Transverse colon (tissue), 4 donors: Measurements from ENCODE around the gene WDR7. TPM values are rescaled to one million over a fixed set of nuclear protein-coding genes. Genes with fewer than 3 reads are reported as not detected.
A peak's percentile ranks its signal among the peaks of the same experiment; 100 is the strongest.

Experiments used
- DNase-seq: peaks from one replicate; pipeline ENCODE4 v3.0.0-alpha.2; 2019
- H3K27ac ChIP-seq, 4 donors: fragments of 200-600 bp; sonication (generic); 2 replicates each; pipeline ENCODE4 v1.5.1; 2016 to 2018; ENCODE audit warnings: inconsistent platforms in 4 of 4
- H3K27me3 ChIP-seq: fragments of 200-600 bp; sonication (generic); 2 replicates; pipeline ENCODE4 v1.5.1; 2017; ENCODE audit warnings: inconsistent platforms
- H3K36me3 ChIP-seq, 4 donors: fragments of 200-600 bp; sonication (generic); 2 replicates each; pipeline ENCODE4 v1.5.1; 2017 to 2019; ENCODE audit warnings: inconsistent platforms in 4 of 4
- H3K4me1 ChIP-seq, 4 donors: fragments of 200-600 bp; sonication (generic); 2 replicates each; pipeline ENCODE4 v1.5.1; 2017 to 2020; ENCODE audit warnings: inconsistent platforms in 4 of 4
- H3K4me3 ChIP-seq, 4 donors: fragments of 200-600 bp; sonication (generic); 1 replicate in 1 of 4; 2 replicates in 3 of 4; pipeline versions ENCODE4 v1.5.1 to v1.6.1; 2017 to 2019; ENCODE audit warnings: inconsistent platforms in 4 of 4
- H3K9me3 ChIP-seq, 2 donors: fragments of 200-600 bp; sonication (generic); 2 replicates each; pipeline ENCODE4 v1.5.1; 2017 to 2019; ENCODE audit warnings: inconsistent platforms in 2 of 2
- CTCF ChIP-seq, 5 experiments: fragments of 200-600 bp in 3 of 5; fragments of 450-650 bp in 2 of 5; sonication (generic) in 3 of 5; IDR thresholded peaks; 1 replicate in 2 of 5; 2 replicates in 3 of 5; pipeline ENCODE4 v1.5.1; 2016 to 2017; ENCODE audit warnings: antibody characterized with exemption in 5 of 5, inconsistent platforms in 3 of 5, mild to moderate bottlenecking in 2 of 5, moderate library complexity in 1 of 5
- EP300 ChIP-seq: sonication (generic); formaldehyde crosslinking; IDR thresholded peaks from one replicate; pipeline ENCODE4 v1.6.1; 2017; ENCODE audit warnings: antibody characterized with exemption, low read depth
- POLR2A ChIP-seq: fragments of 450-650 bp; IDR thresholded peaks from one replicate; pipeline ENCODE4 v1.6.1; 2016; ENCODE audit warnings: antibody characterized with exemption, mild to moderate bottlenecking, moderate library complexity
- POLR2AphosphoS5 ChIP-seq, 3 donors: sonication (generic); formaldehyde crosslinking; IDR thresholded peaks; one replicate each; pipeline ENCODE4 v1.6.1; 2016; ENCODE audit warnings: antibody characterized with exemption in 3 of 3
- WGBS, 2 donors: methylation state at CpG; one replicate each; pipeline ENCODE4 v1.1.5; 2018; ENCODE audit warnings: low coverage in 1 of 2; 5-methylcytosine and 5-hydroxymethylcytosine counted together
- in situ Hi-C, 4 donors: fragments of 200-750 bp; cut with MboI; loops; one replicate each; pipeline versions ENCODE4 v1.15.0 to v1.15.1; 2017; ENCODE audit warnings: low sequenced_read_pairs in 3 of 4, low pct_ligation_motif_present in 1 of 4, low pct_unique_long_range_greater_than_20kb in 1 of 4
- intact Hi-C: fragments of 100-400 bp; cut with DNase I; formaldehyde crosslinking; loops from one replicate; pipeline ENCODE4 v1.15.1; 2023; ENCODE audit warnings: low total_unique reads
- total RNA-seq, 4 donors: library from RNA; depleted of rRNA; stranded (reverse); fragments of >200 nt; gene quantifications; one replicate each; pipeline ENCODE4 v1.1.0, GENCODE V29; 2016

The WDR7 gene
- 10 to 100 TPM; 14.9 to 37.5 (median 27.9) TPM for total RNA-seq

- in situ Hi-C loops (no loop called here), intact Hi-C loops (no loop called here)
- Histone ChIP-seq H3K4me3 (peak within 1 kb of the TSS; percentile 72 to 91 (median 78)), H3K36me3 (no peaks in the 10 kb centered on the region), H3K4me1 (peaks cover 9 to 30% (median 10%) of the 10 kb centered on the region in 4 donors), H3K27ac (peak within 1 kb of the TSS; percentile 84 to 94 (median 88)), H3K9me3 (no peaks in the 10 kb centered on the region), H3K27me3 (no peaks in the 10 kb centered on the region)
- 0 to 1% methylated on average over 1 to 43 of the region's 47 CpGs for WGBS, 2 donors
- DNase-seq, result peak; percentile 97
- no peak for TF ChIP-seq EP300
- TF ChIP-seq POLR2AphosphoS5 (IDR thresholded peaks at IDR 0.05), result peak; percentile 61 to 85 (median 61)
- TF ChIP-seq CTCF (IDR thresholded peaks at IDR 0.05), result peak in 1 of 5 experiments; percentile 13
- TF ChIP-seq POLR2A, result peak; percentile 44
Measured at GRCh38 chr18:56650944-56651770, at the start of gene WDR7. Gene WDR7 (plus strand): TSS chr18:56651359. CDS start chr18:56672516, 21,157 bp downstream.

DNA sequence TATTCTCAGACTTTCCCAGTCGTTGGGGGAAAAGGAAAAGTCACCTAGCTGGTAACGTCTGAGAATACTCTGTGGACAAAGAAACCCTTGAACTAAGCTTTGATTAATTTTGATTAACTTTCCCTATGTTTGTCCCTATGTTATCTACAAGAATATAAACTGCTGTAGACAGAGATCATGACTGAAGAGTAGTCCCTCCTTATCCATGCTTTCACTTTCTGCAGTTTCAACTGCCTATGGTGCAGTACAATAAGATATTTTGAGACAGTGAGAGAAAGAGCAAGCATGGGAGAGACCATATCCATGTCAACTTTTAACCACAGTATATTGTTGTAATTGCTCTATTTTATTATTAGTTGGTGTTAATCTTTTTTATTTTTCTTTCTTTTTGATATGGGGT is 44.5 kb upstream of the WDR7 start:
- Histone ChIP-seq H3K4me3 (no peak overlapping the region), H3K9me3 (no peaks in the 10 kb centered on the region), H3K4me1 (peaks cover 0 to 6% (median 0%) of the 10 kb centered on the region in 4 donors), H3K36me3 (peaks cover 0 to 62% (median 13%) of the 10 kb centered on the region in 4 donors), H3K27ac (peak overlapping the region in 1 of 4 donors; percentile 46), H3K27me3 (no peaks in the 10 kb centered on the region)
- intact Hi-C loops (no loop called here), in situ Hi-C loops (no loop called here)
- TF ChIP-seq POLR2AphosphoS5 (IDR thresholded peaks at IDR 0.05) (no peak), CTCF (IDR thresholded peaks at IDR 0.05) (no peak), POLR2A (no peak), EP300 (no peak)
- no peak for DNase-seq
- WGBS, 2 donors, result 64 to 68% methylated on average over 2 of the region's 2 CpGs

GRCh38 chr18:56615738-56616520 is 35.2 kb upstream of the WDR7 start:
- WGBS, 2 donors, result 43 to 57% methylated on average over 5 to 7 of the region's 7 CpGs
- in situ Hi-C loops, result no loop called here
- TF ChIP-seq EP300 (no peak), POLR2AphosphoS5 (IDR thresholded peaks at IDR 0.05) (no peak), POLR2A (no peak), CTCF (IDR thresholded peaks at IDR 0.05) (no peak)
- Histone ChIP-seq H3K4me1 (peaks cover 0 to 23% (median 9%) of the 10 kb centered on the region in 4 donors), H3K27ac (peak overlapping the region in 2 of 4 donors; percentile 53 to 55), H3K36me3 (peaks cover 0 to 74% (median 14%) of the 10 kb centered on the region in 4 donors), H3K4me3 (no peak overlapping the region), H3K9me3 (no peaks in the 10 kb centered on the region), H3K27me3 (no peaks in the 10 kb centered on the region)
- intact Hi-C loops, result no loop called here
- peak; percentile 20 for DNase-seq

- no peak overlapping the region for H3K27ac ChIP-seq
- no peaks in the 10 kb centered on the region for H3K9me3 ChIP-seq
- H3K4me1 ChIP-seq, result peaks cover 0 to 55% (median 14%) of the 10 kb centered on the region in 4 donors
- WGBS, 2 donors, result 74 to 79% methylated on average over 2 of the region's 2 CpGs
- intact Hi-C loops, result loop anchor here (2.0 kb wide), 1 partner anchor 51 kb away; no protein-coding TSS in a partner anchor
- H3K27me3 ChIP-seq, result no peaks in the 10 kb centered on the region
- DNase-seq, result no peak
- peaks cover 0 to 12% (median 6%) of the 10 kb centered on the region in 4 donors for H3K36me3 ChIP-seq
- H3K4me3 ChIP-seq, result no peak overlapping the region
- in situ Hi-C loops, result no loop called here
- TF ChIP-seq CTCF (IDR thresholded peaks at IDR 0.05), result no peak
- no peak for TF ChIP-seq POLR2A
- no peak for TF ChIP-seq POLR2AphosphoS5 (IDR thresholded peaks at IDR 0.05)
- no peak for TF ChIP-seq EP300
Measured at GRCh38 chr18:56627991-56628390, 23.2 kb upstream of the WDR7 start.
